Measurements from ENCODE around the gene GRPEL2. TPM values are rescaled to one million over a fixed set of nuclear protein-coding genes. Genes with fewer than 3 reads are reported as not detected.
"Not testable (repeated sequence)": the region's sequence is repeated elsewhere in the genome, so short reads cannot be mapped to it uniquely, and the experiment has no call there.

GRPEL2 gene
- total and polyA plus RNA-seq, 9 donors: 5.9 to 17.5 (median 12.2) TPM

DNA sequence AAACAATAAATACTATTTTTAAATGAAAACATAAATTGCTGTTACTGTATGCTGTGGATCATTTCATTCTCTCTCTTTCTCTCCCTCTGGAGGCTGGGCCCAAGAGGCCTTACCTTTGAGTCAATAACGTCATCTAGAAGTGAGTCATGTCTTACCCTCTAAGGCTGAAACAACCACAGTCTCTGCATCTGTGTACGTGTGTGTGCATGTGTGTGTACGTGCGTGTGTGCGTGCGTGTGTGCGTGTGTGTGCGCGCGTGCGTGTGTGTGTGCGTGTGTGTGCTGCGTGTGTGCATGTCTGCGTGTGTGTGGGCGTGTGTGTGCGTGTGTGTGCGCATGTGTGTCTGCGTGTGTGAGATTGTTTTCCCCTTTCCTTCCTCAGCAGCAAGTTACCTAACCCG is 47.4 kb downstream of the GRPEL2 start:
- H3K36me3 ChIP-seq: no peaks in the 10 kb centered on the region
- H3K27ac ChIP-seq: no peak overlapping the region
- DNase-seq: no peak
- peaks cover 9% of the 10 kb centered on the region for H3K4me1 ChIP-seq (ENCODE audit: insufficient read depth)
- H3K4me3 ChIP-seq: no peak overlapping the region
- H3K27me3 ChIP-seq: no peaks in the 10 kb centered on the region
- intact Hi-C loops (cut with DNase I): no loop called here
- H3K9me3 ChIP-seq: no peaks in the 10 kb centered on the region
- WGBS, 3 donors: 81 to 89% (median 85%) methylated on average over 19 of the region's 19 CpGs
- TF ChIP-seq, protein P1, sequence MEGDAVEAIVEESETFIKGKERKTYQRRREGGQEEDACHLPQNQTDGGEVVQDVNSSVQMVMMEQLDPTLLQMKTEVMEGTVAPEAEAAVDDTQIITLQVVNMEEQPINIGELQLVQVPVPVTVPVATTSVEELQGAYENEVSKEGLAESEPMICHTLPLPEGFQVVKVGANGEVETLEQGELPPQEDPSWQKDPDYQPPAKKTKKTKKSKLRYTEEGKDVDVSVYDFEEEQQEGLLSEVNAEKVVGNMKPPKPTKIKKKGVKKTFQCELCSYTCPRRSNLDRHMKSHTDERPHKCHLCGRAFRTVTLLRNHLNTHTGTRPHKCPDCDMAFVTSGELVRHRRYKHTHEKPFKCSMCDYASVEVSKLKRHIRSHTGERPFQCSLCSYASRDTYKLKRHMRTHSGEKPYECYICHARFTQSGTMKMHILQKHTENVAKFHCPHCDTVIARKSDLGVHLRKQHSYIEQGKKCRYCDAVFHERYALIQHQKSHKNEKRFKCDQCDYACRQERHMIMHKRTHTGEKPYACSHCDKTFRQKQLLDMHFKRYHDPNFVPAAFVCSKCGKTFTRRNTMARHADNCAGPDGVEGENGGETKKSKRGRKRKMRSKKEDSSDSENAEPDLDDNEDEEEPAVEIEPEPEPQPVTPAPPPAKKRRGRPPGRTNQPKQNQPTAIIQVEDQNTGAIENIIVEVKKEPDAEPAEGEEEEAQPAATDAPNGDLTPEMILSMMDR (IDR thresholded peaks at IDR 0.05): no peak

DNA sequence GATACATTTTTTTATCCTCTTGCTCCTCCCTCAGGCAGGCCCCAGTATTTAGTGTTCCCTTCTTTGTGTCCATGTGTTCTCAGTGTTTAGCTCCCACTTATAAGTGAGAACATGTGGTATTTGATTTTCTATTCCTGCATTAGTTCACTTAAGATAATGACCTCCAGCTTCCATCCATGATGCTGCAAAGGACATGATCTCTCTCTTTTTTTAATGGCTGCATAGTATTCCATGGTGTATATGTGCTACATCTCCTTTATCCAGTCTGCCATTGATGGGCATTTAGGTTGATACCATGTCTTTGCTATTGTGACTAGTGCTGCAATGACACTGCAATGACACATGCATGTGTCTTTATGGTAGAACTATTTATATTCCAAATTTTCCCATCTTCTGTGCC is 49.7 kb downstream of the GRPEL2 start:
- H3K9me3 ChIP-seq; intact Hi-C loops (cut with DNase I); H3K36me3 ChIP-seq; H3K4me1 ChIP-seq (ENCODE audit: insufficient read depth); H3K4me3 ChIP-seq; H3K27me3 ChIP-seq; H3K27ac ChIP-seq; DNase-seq: not testable (repeated sequence)

DNA sequence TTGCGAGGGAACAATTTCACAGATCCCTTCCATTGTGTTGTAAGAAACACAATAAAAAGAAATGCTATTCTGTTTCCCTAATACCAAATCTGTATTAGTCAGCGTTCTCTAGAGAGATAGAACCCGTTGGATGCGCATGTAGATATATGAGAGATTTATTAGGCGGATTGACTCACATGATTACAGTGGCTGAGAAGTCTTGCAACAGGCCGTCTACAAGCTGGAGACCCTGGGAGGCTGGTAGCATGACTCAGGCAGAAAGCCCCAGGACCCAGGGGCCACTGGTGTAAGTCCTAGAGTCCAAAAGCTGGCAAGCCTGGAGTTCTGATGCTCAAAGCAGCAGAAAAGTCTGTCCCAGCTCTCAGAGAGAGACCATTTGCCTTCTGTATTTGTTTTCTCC is 52.2 kb downstream of the GRPEL2 start:
- peak in 3 of 5 donors; percentile 7 to 25 (median 15) for DNase-seq
- intact Hi-C loops (cut with DNase I): no loop called here
- no peak overlapping the region for H3K4me3 ChIP-seq
- H3K27me3 ChIP-seq: no peaks in the 10 kb centered on the region
- H3K4me1 ChIP-seq (ENCODE audit: insufficient read depth): no peaks in the 10 kb centered on the region
- 69 to 85% (median 81%) methylated on average over 6 of the region's 6 CpGs for WGBS, 3 donors
- TF ChIP-seq POLR2A (IDR thresholded peaks at IDR 0.05): no peak
- TF ChIP-seq, protein P1 (IDR thresholded peaks at IDR 0.05): no peak
- no peak overlapping the region for H3K27ac ChIP-seq
- no peaks in the 10 kb centered on the region for H3K36me3 ChIP-seq
- no peaks in the 10 kb centered on the region for H3K9me3 ChIP-seq

DNA sequence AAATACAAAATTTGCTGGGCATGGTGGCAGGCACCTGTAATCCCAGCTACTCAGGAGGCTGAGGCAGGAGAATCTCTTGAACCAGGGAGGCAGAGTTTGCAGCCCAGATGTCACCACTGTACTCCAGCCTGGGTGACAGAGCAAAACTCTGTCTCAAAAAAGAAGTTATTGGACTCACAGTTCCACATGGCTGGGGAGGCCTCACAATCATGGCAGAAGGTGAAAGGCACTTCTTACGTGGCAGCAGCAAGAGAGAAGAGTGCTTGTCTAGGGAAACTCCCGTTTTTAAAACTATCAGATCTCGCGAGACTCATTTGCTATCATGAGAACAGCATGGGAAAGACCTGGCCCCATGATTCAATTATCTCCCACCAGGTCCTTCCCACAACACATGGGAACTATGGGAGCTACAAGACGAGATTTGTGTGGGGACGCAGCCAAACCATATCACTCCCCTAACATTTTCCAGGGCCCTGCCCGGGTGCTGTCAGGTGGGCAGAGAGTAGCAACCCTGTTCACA is 53.5 kb downstream of the GRPEL2 start:
- not testable (repeated sequence) for H3K27ac ChIP-seq
- 81 to 85% (median 83%) methylated on average over 7 of the region's 7 CpGs for WGBS, 3 donors
- DNase-seq: peak in 1 of 5 donors; percentile 21

DNA sequence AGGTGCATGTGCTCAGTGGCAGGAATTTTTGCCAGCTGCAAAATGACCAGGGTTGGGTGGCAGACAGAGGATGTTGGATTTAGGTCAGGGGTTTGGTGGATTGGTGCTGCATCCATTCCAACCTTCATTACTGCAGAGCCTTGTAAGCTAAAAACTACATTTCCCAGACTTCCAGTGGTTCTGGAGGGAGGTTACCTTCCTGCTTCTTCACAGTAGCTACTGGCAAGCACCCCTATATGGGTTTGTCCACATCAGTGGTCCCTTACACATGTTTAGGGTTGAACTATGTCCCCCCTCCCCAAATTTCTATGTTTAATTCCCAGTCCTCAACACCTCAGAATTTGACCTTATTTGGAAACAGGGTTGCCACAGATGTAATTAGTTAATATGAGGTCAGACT is 54.5 kb downstream of the GRPEL2 start:
- Histone ChIP-seq H3K9me3 (no peaks in the 10 kb centered on the region), H3K36me3 (no peaks in the 10 kb centered on the region), H3K4me3 (no peak overlapping the region), H3K27ac (no peak overlapping the region), H3K4me1 (ENCODE audit: insufficient read depth) (peaks cover 8% of the 10 kb centered on the region), H3K27me3 (no peaks in the 10 kb centered on the region)
- intact Hi-C loops (cut with DNase I): no loop called here
- peak in 1 of 5 donors; percentile 23 for DNase-seq
- TF ChIP-seq POLR2A (IDR thresholded peaks at IDR 0.05): no peak
- TF ChIP-seq, protein P1 (IDR thresholded peaks at IDR 0.05): no peak
- TF ChIP-seq EP300 (IDR thresholded peaks at IDR 0.05): no peak

More for the DNA sequence above, 53.5 kb downstream of the GRPEL2 start:
- H3K9me3 ChIP-seq; H3K36me3 ChIP-seq; intact Hi-C loops (cut with DNase I); H3K27me3 ChIP-seq; H3K4me1 ChIP-seq (ENCODE audit: insufficient read depth); H3K4me3 ChIP-seq: not testable (repeated sequence)

DNA sequence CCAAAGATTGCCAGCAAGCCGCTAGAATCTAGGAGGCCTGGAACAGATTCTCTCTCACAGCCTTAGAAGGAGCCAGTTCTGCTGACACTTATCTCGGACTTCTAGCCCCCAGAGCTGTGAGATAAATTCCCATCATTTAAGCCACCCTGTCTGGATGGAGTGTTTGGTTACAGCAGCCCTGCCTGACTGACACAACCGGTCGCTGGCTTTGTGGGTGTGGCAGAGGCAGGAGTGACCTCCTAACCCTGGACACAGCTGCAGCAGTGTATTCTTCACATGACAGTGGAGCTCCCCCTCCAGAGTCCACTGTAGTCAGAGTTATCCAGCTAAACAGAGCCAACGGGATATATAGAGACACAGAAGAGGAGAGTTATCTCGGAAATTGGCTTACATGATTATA is 55.0 kb downstream of the GRPEL2 start:
- Histone ChIP-seq H3K4me3 (no peak overlapping the region), H3K9me3 (no peaks in the 10 kb centered on the region), H3K4me1 (ENCODE audit: insufficient read depth) (peaks cover 13% of the 10 kb centered on the region), H3K27me3 (no peaks in the 10 kb centered on the region), H3K36me3 (no peaks in the 10 kb centered on the region), H3K27ac (no peak overlapping the region)
- intact Hi-C loops (cut with DNase I): no loop called here
- WGBS, 3 donors: 60 to 77% (median 73%) methylated on average over 6 of the region's 6 CpGs
- peak in 3 of 5 donors; percentile 12 to 27 (median 12) for DNase-seq
- TF ChIP-seq, protein P1 (IDR thresholded peaks at IDR 0.05): no peak
- TF ChIP-seq POLR2A (IDR thresholded peaks at IDR 0.05) (no peak), EP300 (IDR thresholded peaks at IDR 0.05) (no peak)

All from ovary (tissue), 9 donors.